MM.1S (cell line): ENCODE results near the gene MORC4.

ENCODE experiments used
- EZH2 ChIP-seq: fragments of 300-600 bp; sonication (generic); optimal IDR thresholded peaks from 2 replicates; pipeline ENCODE3; 2017; ENCODE audit warnings: low read depth, mild to moderate bottlenecking, antibody characterized with exemption, low read length, mixed read lengths
- EZH2phosphoT487 ChIP-seq: fragments of 300-600 bp; sonication (generic); IDR thresholded peaks from 2 replicates; pipeline ENCODE4 v1.6.1; 2018; ENCODE audit warnings: antibody characterized with exemption, low read length
- TF ChIP-seq, protein P1 (sequence below): fragments of 300-600 bp; sonication (generic); IDR thresholded peaks from 2 replicates; pipeline ENCODE4 v1.5.1; 2016; ENCODE audit warnings: antibody characterized with exemption, low read length, mixed read lengths

DNA sequence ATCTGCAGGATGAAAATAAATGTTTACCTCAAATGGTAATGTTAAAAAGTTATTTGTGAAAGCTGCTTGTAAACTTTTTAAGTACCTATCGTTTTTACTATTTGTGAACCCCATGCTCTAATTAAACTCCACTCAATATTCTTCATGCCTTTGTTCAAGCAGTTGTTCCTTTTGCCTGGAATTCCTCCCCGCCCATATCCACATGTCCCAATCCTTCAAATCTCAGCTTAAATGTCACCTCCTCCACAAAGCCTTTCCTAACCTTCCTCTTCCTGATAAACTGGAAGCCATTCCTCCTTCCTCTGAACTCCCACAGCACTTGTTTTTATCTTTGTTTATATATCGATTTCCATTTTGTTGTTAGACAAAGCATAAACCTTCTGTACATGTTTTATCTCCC, 2.4 kb downstream of the MORC4 start:
- TF ChIP-seq, protein P1, sequence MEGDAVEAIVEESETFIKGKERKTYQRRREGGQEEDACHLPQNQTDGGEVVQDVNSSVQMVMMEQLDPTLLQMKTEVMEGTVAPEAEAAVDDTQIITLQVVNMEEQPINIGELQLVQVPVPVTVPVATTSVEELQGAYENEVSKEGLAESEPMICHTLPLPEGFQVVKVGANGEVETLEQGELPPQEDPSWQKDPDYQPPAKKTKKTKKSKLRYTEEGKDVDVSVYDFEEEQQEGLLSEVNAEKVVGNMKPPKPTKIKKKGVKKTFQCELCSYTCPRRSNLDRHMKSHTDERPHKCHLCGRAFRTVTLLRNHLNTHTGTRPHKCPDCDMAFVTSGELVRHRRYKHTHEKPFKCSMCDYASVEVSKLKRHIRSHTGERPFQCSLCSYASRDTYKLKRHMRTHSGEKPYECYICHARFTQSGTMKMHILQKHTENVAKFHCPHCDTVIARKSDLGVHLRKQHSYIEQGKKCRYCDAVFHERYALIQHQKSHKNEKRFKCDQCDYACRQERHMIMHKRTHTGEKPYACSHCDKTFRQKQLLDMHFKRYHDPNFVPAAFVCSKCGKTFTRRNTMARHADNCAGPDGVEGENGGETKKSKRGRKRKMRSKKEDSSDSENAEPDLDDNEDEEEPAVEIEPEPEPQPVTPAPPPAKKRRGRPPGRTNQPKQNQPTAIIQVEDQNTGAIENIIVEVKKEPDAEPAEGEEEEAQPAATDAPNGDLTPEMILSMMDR = no peak
- TF ChIP-seq EZH2 (no peak), EZH2phosphoT487 (no peak)
